Uterus (tissue), 4 donors: ENCODE data around the gene ARHGAP15. TPM values are rescaled to one million over a fixed set of nuclear protein-coding genes. Genes with fewer than 3 reads are reported as not detected.

Experiments
- DNase-seq, 2 donors: peaks; one replicate each; pipeline ENCODE4 v3.0.0-alpha.2; 2019 to 2020
- H3K27ac ChIP-seq, 2 donors: fragments of 200-600 bp; sonication (generic); 1 replicate in 1 of 2; 2 replicates in 1 of 2; pipeline ENCODE4 v1.5.1; 2016 to 2018
- H3K27me3 ChIP-seq, 2 donors: fragments of 200-600 bp; sonication (generic); one replicate each; pipeline ENCODE4 v1.5.1; 2018 to 2019; ENCODE audit warnings: control low read depth in 1 of 2
- H3K36me3 ChIP-seq, 2 donors: fragments of 200-600 bp; sonication (generic); one replicate each; pipeline ENCODE4 v1.5.1; 2019; ENCODE audit warnings: control low read depth in 1 of 2
- H3K4me1 ChIP-seq, 2 donors: fragments of 200-600 bp; sonication (generic); one replicate each; pipeline ENCODE4 v1.5.1; 2018 to 2019; ENCODE audit warnings: control low read depth in 1 of 2
- H3K4me3 ChIP-seq, 2 donors: fragments of 200-600 bp; sonication (generic); 1 replicate in 1 of 2; 2 replicates in 1 of 2; pipeline ENCODE4 v1.5.1; 2018 to 2019; ENCODE audit warnings: mild to moderate bottlenecking in 1 of 2
- H3K9me3 ChIP-seq, 2 donors: fragments of 200-600 bp; sonication (generic); one replicate each; pipeline ENCODE4 v1.5.1; 2019; ENCODE audit warnings: control low read depth in 1 of 2
- CTCF ChIP-seq, 4 experiments: fragments of 200-600 bp in 2 of 4; fragments of 450-650 bp in 2 of 4; sonication (generic) in 2 of 4; IDR thresholded peaks; one replicate each; pipeline ENCODE4 v1.5.1; 2016 to 2019; ENCODE audit warnings: antibody characterized with exemption in 4 of 4, mild to moderate bottlenecking in 2 of 4, moderate library complexity in 1 of 4
- POLR2A ChIP-seq, 2 donors: fragments of 450-650 bp; IDR thresholded peaks; one replicate each; pipeline ENCODE4 v1.6.1; 2016; ENCODE audit warnings: antibody characterized with exemption in 2 of 2, mild to moderate bottlenecking in 1 of 2, moderate library complexity in 1 of 2
- intact Hi-C: fragments of 100-400 bp; cut with DNase I; formaldehyde crosslinking; loops from one replicate; pipeline ENCODE4 v1.15.1; 2023; ENCODE audit warnings: low total_unique reads
- total RNA-seq, 4 donors: library from RNA; depleted of rRNA in 3 of 4; stranded (reverse); fragments of >200 nt in 3 of 4; gene quantifications; one replicate each; pipeline versions ENCODE4 v1.1.0 to v1.2.4, GENCODE V29; 2014 to 2023
- donor health status: DM: yes; HTN: yes; CAD: no.

The ARHGAP15 gene
- total RNA-seq, 4 donors from 2014 or later, result 0.88 to 28.4 (median 6.6) TPM

GRCh38 chr2:143679617-143680016 lies 550.4 kb downstream of the ARHGAP15 start:
- intact Hi-C loops, result no loop called here
- Histone ChIP-seq H3K4me1 (no peaks in the 10 kb centered on the region), H3K4me3 (no peak overlapping the region), H3K36me3 (no peaks in the 10 kb centered on the region), H3K27ac (no peak overlapping the region), H3K27me3 (no peaks in the 10 kb centered on the region), H3K9me3 (no peaks in the 10 kb centered on the region)
- no peak for TF ChIP-seq CTCF (IDR thresholded peaks at IDR 0.05)
- no peak for TF ChIP-seq POLR2A (IDR thresholded peaks at IDR 0.05)
- DNase-seq, result no peak

GRCh38 chr2:143680885-143681405 lies 551.7 kb downstream of the ARHGAP15 start:
- Histone ChIP-seq H3K27ac (no peak overlapping the region), H3K9me3 (no peaks in the 10 kb centered on the region), H3K36me3 (no peaks in the 10 kb centered on the region), H3K27me3 (no peaks in the 10 kb centered on the region), H3K4me3 (no peak overlapping the region), H3K4me1 (no peaks in the 10 kb centered on the region)
- no peak for TF ChIP-seq CTCF (IDR thresholded peaks at IDR 0.05)
- no peak for TF ChIP-seq POLR2A (IDR thresholded peaks at IDR 0.05)
- intact Hi-C loops, result no loop called here
- no peak for DNase-seq

- DNase-seq, result no peak
- TF ChIP-seq CTCF (IDR thresholded peaks at IDR 0.05) (no peak), POLR2A (IDR thresholded peaks at IDR 0.05) (no peak)
- no peaks in the 10 kb centered on the region for H3K27me3 ChIP-seq
- no peak overlapping the region for H3K4me3 ChIP-seq
- no peak overlapping the region for H3K27ac ChIP-seq
- no peaks in the 10 kb centered on the region for H3K9me3 ChIP-seq
- H3K4me1 ChIP-seq, result no peaks in the 10 kb centered on the region
- intact Hi-C loops, result no loop called here
- no peaks in the 10 kb centered on the region for H3K36me3 ChIP-seq
Measured at GRCh38 chr2:143682436-143683055, 553.3 kb downstream of the ARHGAP15 start.

- H3K27me3 ChIP-seq, result no peaks in the 10 kb centered on the region
- H3K9me3 ChIP-seq, result no peaks in the 10 kb centered on the region
- H3K36me3 ChIP-seq, result no peaks in the 10 kb centered on the region
- H3K27ac ChIP-seq, result no peak overlapping the region
- TF ChIP-seq CTCF (IDR thresholded peaks at IDR 0.05), result no peak
- TF ChIP-seq POLR2A (IDR thresholded peaks at IDR 0.05), result no peak
- DNase-seq, result no peak
- no peak overlapping the region for H3K4me3 ChIP-seq
- intact Hi-C loops, result no loop called here
- no peaks in the 10 kb centered on the region for H3K4me1 ChIP-seq
Measured at GRCh38 chr2:143683977-143684376, 554.8 kb downstream of the ARHGAP15 start.

- TF ChIP-seq CTCF (IDR thresholded peaks at IDR 0.05), result no peak
- TF ChIP-seq POLR2A (IDR thresholded peaks at IDR 0.05), result no peak
- intact Hi-C loops, result no loop called here
Measured at GRCh38 chr2:143684551-143685320, 555.5 kb downstream of the ARHGAP15 start.

More at GRCh38 chr2:143684551-143685320, 555.5 kb downstream of the ARHGAP15 start:
- no peak overlapping the region for H3K4me3 ChIP-seq
- H3K36me3 ChIP-seq, result no peaks in the 10 kb centered on the region
- H3K27me3 ChIP-seq, result no peaks in the 10 kb centered on the region
- no peaks in the 10 kb centered on the region for H3K9me3 ChIP-seq
- no peaks in the 10 kb centered on the region for H3K4me1 ChIP-seq
- H3K27ac ChIP-seq, result no peak overlapping the region
- DNase-seq, result no peak
